ENCODE results near the gene UBTF.

- TF ChIP-seq CTCF (IDR thresholded peaks at IDR 0.05) = no peak
- TF ChIP-seq POLR2A (IDR thresholded peaks at IDR 0.05) = no peak
Measured at GRCh38 chr17:44176671-44177501, 42.6 kb downstream of the UBTF start.

All from ovary (tissue), 3 donors.